Activated CD4-positive, alpha-beta T cell treated with anti-CD3 and anti-CD28 coated beads, Interleukin-2, amount 10 ng/mL, durations not matched to agents 7 days and 5 days (primary cell): Measurements from ENCODE around the gene REC114. TPM values are rescaled to one million over a fixed set of nuclear protein-coding genes. Genes with fewer than 3 reads are reported as not detected.
A peak's percentile ranks its signal among the peaks of the same experiment; 100 is the strongest.
"Not testable (repeated sequence)": the region's sequence is repeated elsewhere in the genome, so short reads cannot be mapped to it uniquely, and the experiment has no call there.

Experiments
- CTCF ChIA-PET: fragments of 350-600 bp; sonication (Branson Sonifier 250); formaldehyde crosslinking; loops from one replicate; lab custom pipeline; 2021; ENCODE audit warnings: antibody characterized with exemption; lab: Charles Lee
- POLR2A ChIA-PET: fragments of 350-600 bp; sonication (Branson Sonifier 250); formaldehyde crosslinking; loops from one replicate; lab custom pipeline; 2021; ENCODE audit warnings: antibody characterized with exemption; lab: Charles Lee
- DNase-seq: peaks from one replicate; pipeline ENCODE4 v3.0.0-alpha.2; 2020
- H3K27ac Mint-ChIP-seq: one replicate; pipeline ENCODE4 v1.8.0; 2021; ENCODE audit warnings: mild to moderate bottlenecking, moderate library complexity, mixed read lengths
- H3K27me3 Mint-ChIP-seq: one replicate; pipeline ENCODE4 v1.8.0; 2021; ENCODE audit warnings: mixed read lengths
- H3K36me3 Mint-ChIP-seq: one replicate; pipeline ENCODE4 v1.8.0; 2021; ENCODE audit warnings: low read depth, mixed read lengths
- H3K4me1 Mint-ChIP-seq: one replicate; pipeline ENCODE4 v1.8.0; 2021; ENCODE audit warnings: mixed read lengths
- H3K4me3 Mint-ChIP-seq: one replicate; pipeline ENCODE4 v1.8.0; 2021; ENCODE audit warnings: mild to moderate bottlenecking, moderate library complexity, mixed read lengths
- H3K9me3 Mint-ChIP-seq: one replicate; pipeline ENCODE4 v1.8.0; 2021; ENCODE audit warnings: mixed read lengths
- total RNA-seq, 2 experiments: library from RNA; stranded (reverse); gene quantifications; one replicate each; pipeline ENCODE4 v1.2.3, GENCODE V29; 2021

REC114 gene
- total RNA-seq, 2 experiments from 2014 or later = not detected

DNA sequence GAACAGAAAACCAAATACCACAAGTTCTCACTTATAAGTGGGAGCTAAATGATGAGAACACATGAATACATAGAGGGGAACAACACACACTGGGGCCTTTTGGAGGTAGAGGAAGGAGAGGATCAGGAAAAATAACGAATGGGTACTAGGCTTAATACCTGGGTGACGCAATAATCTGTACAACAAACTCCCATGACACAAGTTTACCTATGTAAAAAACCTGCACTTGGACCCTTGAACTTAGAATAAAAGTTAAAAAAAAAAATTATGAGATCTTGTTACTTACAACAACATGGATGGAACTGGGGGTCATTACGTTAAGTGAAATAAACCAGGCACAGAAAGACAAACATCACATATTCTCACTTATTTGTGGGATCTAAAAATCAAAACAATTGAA, 106.0 kb downstream of the REC114 start:
- H3K27ac Mint-ChIP-seq, H3K4me1 Mint-ChIP-seq, H3K36me3 Mint-ChIP-seq, CTCF ChIA-PET, H3K4me3 Mint-ChIP-seq, POLR2A ChIA-PET, H3K9me3 Mint-ChIP-seq, H3K27me3 Mint-ChIP-seq, DNase-seq: not testable (repeated sequence)

- CTCF ChIA-PET = interaction anchor here (0.6 to 1.4 kb wide), 2 partner anchors 81 to 116 kb away, joined by 3 read pairs; no protein-coding TSS in a partner anchor
- Mint-ChIP-seq H3K4me1 (peaks cover 2% of the 10 kb centered on the region), H3K27ac (no peak overlapping the region), H3K4me3 (no peak overlapping the region), H3K9me3 (no peaks in the 10 kb centered on the region), H3K36me3 (no peaks in the 10 kb centered on the region), H3K27me3 (no peaks in the 10 kb centered on the region)
- no peak for DNase-seq
- POLR2A ChIA-PET = interaction anchor here (1.1 kb wide), 1 partner anchor 11 kb away, joined by 3 read pairs; no protein-coding TSS in a partner anchor
These were observed 107.2 kb downstream of the REC114 start for GRCh38 chr15:73550190-73550589.

DNA sequence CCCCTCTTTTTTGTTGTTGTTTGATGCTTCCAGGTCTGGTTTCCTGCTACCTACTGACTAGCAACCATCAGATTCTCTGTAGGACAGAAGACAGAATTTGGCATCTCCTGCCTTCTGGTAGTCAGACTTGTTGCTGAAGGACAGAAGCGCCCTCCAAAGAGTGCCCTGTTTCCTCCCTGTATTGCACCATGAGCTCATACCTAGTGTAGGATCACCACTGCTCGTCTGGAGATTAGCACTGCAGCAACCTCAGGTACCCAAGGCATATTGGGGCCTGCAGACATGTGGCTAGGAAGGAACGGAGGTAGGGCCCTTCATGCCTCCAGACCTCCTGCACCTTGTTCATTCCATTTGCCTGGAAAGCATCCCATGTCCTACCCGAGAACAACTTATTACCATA, 112.1 kb downstream of the REC114 start:
- CTCF ChIA-PET = interaction anchor here (1.0 kb wide), 1 partner anchor 290 kb away, joined by 3 read pairs; no protein-coding TSS in a partner anchor
- Mint-ChIP-seq H3K27me3 (no peaks in the 10 kb centered on the region), H3K4me3 (no peak overlapping the region), H3K4me1 (peaks cover 5% of the 10 kb centered on the region), H3K27ac (no peak overlapping the region), H3K36me3 (peaks cover 2% of the 10 kb centered on the region), H3K9me3 (no peaks in the 10 kb centered on the region)
- no peak for DNase-seq
- POLR2A ChIA-PET = no interaction called here

GRCh38 chr15:73558529-73558928, 115.6 kb downstream of the REC114 start:
- H3K36me3 Mint-ChIP-seq = peaks cover 10% of the 10 kb centered on the region
- CTCF ChIA-PET = interaction anchor here (2.3 kb wide), 1 partner anchor 142 kb away, joined by 10 read pairs; no protein-coding TSS in a partner anchor
- POLR2A ChIA-PET = no interaction called here
- no peak for DNase-seq
- H3K27me3 Mint-ChIP-seq = no peaks in the 10 kb centered on the region
- no peaks in the 10 kb centered on the region for H3K9me3 Mint-ChIP-seq
- H3K4me1 Mint-ChIP-seq = peaks cover 7% of the 10 kb centered on the region
- H3K27ac Mint-ChIP-seq = no peak overlapping the region
- H3K4me3 Mint-ChIP-seq = no peak overlapping the region

DNA sequence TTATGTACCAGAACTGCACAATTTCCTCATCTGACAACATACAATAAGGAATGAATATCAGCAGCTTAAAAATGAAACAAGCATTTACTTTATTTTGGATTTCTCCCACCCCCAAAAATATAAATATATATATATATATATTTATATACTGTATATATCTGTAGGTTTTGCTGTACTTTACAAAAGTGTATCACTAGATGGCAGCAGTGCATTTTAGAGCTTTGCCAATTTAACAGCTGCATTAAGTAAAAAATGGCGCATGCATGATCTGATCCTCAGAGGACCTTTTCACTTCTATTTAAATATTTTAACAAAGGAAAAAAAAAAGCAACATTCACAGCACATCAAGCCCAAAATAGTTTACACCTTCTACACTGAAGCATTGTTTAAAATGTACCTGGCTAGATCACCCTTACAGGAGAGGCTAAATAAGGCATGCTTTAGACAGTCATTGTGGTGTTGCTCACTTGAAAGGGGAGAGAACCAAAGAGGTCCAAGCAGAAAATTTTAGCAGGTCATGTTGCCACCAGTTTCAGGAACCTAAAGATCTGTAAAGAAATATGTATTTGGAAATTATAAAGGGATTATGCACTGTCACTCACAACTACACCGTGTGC, 117.6 kb downstream of the REC114 start:
- POLR2A ChIA-PET = interaction anchor here (0.6 kb wide), 1 partner anchor 10 kb away, joined by 3 read pairs; no protein-coding TSS in a partner anchor
- Mint-ChIP-seq H3K36me3 (peaks cover 10% of the 10 kb centered on the region), H3K9me3 (no peaks in the 10 kb centered on the region)

DNA sequence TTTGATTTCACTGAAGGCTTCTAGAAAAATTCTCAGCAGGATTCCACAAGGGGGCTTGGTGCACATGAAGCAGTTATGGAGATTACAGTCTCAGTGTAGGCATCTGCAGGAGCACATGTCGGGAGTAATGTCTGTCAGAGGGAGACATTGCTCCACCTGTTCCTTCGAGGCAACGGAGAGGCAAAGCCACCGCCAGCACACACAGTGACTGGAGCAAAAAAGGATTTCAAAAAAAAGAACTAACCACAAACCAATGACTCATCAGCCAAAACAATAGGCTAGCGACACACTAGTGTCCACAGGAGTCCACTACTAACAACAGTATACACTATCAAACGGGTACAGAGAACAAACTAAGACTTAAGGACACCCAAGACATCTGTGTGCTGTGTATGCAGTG, 121.3 kb downstream of the REC114 start:
- POLR2A ChIA-PET = no interaction called here
- no peak overlapping the region for H3K4me3 Mint-ChIP-seq
- CTCF ChIA-PET = no interaction called here
- no peaks in the 10 kb centered on the region for H3K9me3 Mint-ChIP-seq
- DNase-seq = no peak
- no peak overlapping the region for H3K27ac Mint-ChIP-seq
- H3K27me3 Mint-ChIP-seq = no peaks in the 10 kb centered on the region
- H3K36me3 Mint-ChIP-seq = peaks cover 8% of the 10 kb centered on the region
- H3K4me1 Mint-ChIP-seq = peaks cover 10% of the 10 kb centered on the region

More for the DNA sequence above, 117.6 kb downstream of the REC114 start:
- Mint-ChIP-seq H3K4me3 (no peak overlapping the region), H3K27me3 (no peaks in the 10 kb centered on the region), H3K27ac (no peak overlapping the region), H3K4me1 (peaks cover 13% of the 10 kb centered on the region)
- DNase-seq = peak; percentile 53
- CTCF ChIA-PET = interaction anchor here (0.6 to 2.3 kb wide), 10 partner anchors 23 to 144 kb away, joined by 3 to 15 read pairs (median 4); no protein-coding TSS in a partner anchor

DNA sequence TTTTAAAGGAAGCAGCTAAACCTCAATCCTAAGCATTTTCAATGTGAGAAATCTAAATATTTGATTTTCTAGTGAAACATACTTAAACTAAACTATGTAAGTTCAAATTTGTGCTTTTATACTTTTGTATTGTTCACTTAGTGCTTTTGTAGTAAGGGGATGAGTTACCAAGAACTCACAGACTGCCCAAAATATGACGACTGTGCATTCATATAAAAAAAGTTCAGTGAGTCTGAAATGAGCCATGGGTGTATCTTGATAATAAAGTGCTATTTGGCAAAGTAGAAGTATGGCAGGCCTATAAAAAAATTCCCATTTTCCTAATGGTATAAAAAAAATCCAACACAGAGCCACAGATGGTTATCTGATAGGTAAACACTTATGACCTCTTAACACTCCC, 124.1 kb downstream of the REC114 start:
- DNase-seq = no peak
- peaks cover 21% of the 10 kb centered on the region for H3K4me1 Mint-ChIP-seq
- peaks cover 22% of the 10 kb centered on the region for H3K36me3 Mint-ChIP-seq
- H3K27ac Mint-ChIP-seq = no peak overlapping the region
- CTCF ChIA-PET = interaction anchor here (1.2 kb wide), 1 partner anchor 69 kb away, joined by 7 read pairs; no protein-coding TSS in a partner anchor
- no peaks in the 10 kb centered on the region for H3K9me3 Mint-ChIP-seq
- no peaks in the 10 kb centered on the region for H3K27me3 Mint-ChIP-seq
- no peak overlapping the region for H3K4me3 Mint-ChIP-seq
- POLR2A ChIA-PET = no interaction called here

- CTCF ChIA-PET = interaction anchor here (0.7 to 2.5 kb wide), 4 partner anchors 11 to 136 kb away, joined by 3 to 10 read pairs (median 6); no protein-coding TSS in a partner anchor
- H3K4me1 Mint-ChIP-seq = peaks cover 23% of the 10 kb centered on the region
- H3K9me3 Mint-ChIP-seq = no peaks in the 10 kb centered on the region
- no peak overlapping the region for H3K27ac Mint-ChIP-seq
- POLR2A ChIA-PET = interaction anchor here (0.7 kb wide), 1 partner anchor 205 kb away, joined by 3 read pairs; no protein-coding TSS in a partner anchor
- H3K27me3 Mint-ChIP-seq = no peaks in the 10 kb centered on the region
- no peak overlapping the region for H3K4me3 Mint-ChIP-seq
- H3K36me3 Mint-ChIP-seq = peaks cover 29% of the 10 kb centered on the region
- DNase-seq = no peak
These were observed 125.8 kb downstream of the REC114 start for GRCh38 chr15:73568564-73569280.

DNA sequence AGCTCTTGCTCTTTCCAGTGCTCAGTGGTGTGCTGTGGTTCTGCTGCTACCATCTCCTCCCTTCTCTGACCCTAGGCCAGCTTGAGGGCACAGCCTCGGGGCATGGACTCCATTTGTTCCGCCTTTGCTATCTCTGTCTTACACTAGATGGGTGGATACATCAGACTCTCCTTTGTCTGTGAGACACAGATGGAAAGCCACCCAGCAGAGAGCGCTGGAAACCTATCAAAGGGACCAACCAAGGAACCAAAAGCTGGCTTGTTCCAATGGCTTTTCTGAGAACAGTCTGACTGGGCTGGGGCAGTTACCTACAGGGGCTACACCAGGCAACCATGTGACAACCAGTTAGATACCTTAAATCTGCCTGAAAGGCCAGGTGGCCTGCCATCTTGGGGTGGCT, 126.4 kb downstream of the REC114 start:
- CTCF ChIA-PET = interaction anchor here (0.7 to 2.5 kb wide), 4 partner anchors 10 to 136 kb away, joined by 3 to 10 read pairs (median 6); no protein-coding TSS in a partner anchor
- Mint-ChIP-seq H3K27ac (no peak overlapping the region), H3K4me3 (no peak overlapping the region), H3K36me3 (peaks cover 30% of the 10 kb centered on the region), H3K4me1 (peaks cover 19% of the 10 kb centered on the region), H3K9me3 (no peaks in the 10 kb centered on the region), H3K27me3 (no peaks in the 10 kb centered on the region)
- DNase-seq = no peak
- POLR2A ChIA-PET = no interaction called here

- Mint-ChIP-seq H3K9me3 (no peaks in the 10 kb centered on the region), H3K4me1 (peaks cover 18% of the 10 kb centered on the region), H3K36me3 (peaks cover 30% of the 10 kb centered on the region), H3K4me3 (no peak overlapping the region), H3K27ac (peak overlapping the region; percentile 77), H3K27me3 (no peaks in the 10 kb centered on the region)
- no peak for DNase-seq
- ChIA-PET CTCF (interaction anchor here (1.8 to 2.0 kb wide), 2 partner anchors 129 to 135 kb away, joined by 4 to 7 read pairs; no protein-coding TSS in a partner anchor), POLR2A (no interaction called here)
These were observed 127.5 kb downstream of the REC114 start for GRCh38 chr15:73570355-73571032.

DNA sequence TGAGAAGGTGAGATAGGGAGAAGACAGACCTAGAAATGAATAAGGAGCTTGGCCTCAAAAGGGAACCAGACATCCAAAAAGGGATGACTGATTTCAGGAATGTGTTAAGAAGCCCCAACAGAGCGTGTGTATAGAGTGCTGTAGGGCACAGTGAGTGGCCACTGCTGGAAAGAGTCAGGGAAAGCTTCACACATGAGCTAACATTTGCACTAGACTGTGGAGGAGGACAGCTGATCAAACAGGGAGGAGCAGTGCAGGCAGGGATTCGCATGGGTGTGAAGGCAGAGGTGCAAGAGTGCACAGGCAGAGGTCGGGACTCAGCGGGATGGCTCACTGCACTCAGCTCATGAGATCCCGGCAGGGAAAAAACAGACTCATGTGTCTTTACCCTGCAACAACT, 128.4 kb downstream of the REC114 start:
- POLR2A ChIA-PET = no interaction called here
- DNase-seq = no peak
- no peaks in the 10 kb centered on the region for H3K9me3 Mint-ChIP-seq
- peak overlapping the region; percentile 9 for H3K27ac Mint-ChIP-seq
- peaks cover 24% of the 10 kb centered on the region for H3K4me1 Mint-ChIP-seq
- CTCF ChIA-PET = interaction anchor here (1.8 kb wide), 1 partner anchor 129 kb away, joined by 4 read pairs; no protein-coding TSS in a partner anchor
- no peak overlapping the region for H3K4me3 Mint-ChIP-seq
- H3K27me3 Mint-ChIP-seq = no peaks in the 10 kb centered on the region
- H3K36me3 Mint-ChIP-seq = peaks cover 36% of the 10 kb centered on the region

DNA sequence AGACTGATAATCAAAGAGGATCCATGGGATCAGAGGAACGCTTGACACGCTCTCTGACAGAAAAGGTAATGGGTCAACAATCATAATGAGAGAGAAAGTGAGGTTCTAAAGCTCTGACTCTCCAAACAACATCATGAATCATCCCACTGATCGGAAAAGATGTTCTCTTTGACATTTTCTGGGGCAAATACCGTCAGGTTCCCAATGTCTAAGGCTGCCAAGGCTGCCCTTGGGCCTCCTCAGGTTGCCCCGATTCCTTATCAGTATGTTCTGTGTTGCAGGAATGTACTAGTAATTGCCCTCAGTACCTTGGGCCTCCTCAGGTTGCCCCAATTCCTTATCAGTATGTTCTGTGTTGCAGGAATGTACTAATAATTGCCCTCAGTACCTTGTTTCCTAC, 129.3 kb downstream of the REC114 start:
- DNase-seq = no peak
- H3K27me3 Mint-ChIP-seq = no peaks in the 10 kb centered on the region
- H3K27ac Mint-ChIP-seq = no peak overlapping the region
- H3K4me1 Mint-ChIP-seq = peaks cover 24% of the 10 kb centered on the region
- H3K4me3 Mint-ChIP-seq = no peak overlapping the region
- H3K36me3 Mint-ChIP-seq = peaks cover 36% of the 10 kb centered on the region
- no peaks in the 10 kb centered on the region for H3K9me3 Mint-ChIP-seq
- ChIA-PET CTCF (interaction anchor here (1.8 kb wide), 1 partner anchor 128 kb away, joined by 4 read pairs; no protein-coding TSS in a partner anchor), POLR2A (interaction anchor here (0.7 kb wide), 1 partner anchor 79 kb away, joined by 5 read pairs; no protein-coding TSS in a partner anchor)
